Measurements from ENCODE around the gene PGS1. TPM values are rescaled to one million over a fixed set of nuclear protein-coding genes. Genes with fewer than 3 reads are reported as not detected.

PGS1 gene
- total and polyA plus RNA-seq, 8 donors: 11.2 to 22.7 (median 14.8) TPM

DNA sequence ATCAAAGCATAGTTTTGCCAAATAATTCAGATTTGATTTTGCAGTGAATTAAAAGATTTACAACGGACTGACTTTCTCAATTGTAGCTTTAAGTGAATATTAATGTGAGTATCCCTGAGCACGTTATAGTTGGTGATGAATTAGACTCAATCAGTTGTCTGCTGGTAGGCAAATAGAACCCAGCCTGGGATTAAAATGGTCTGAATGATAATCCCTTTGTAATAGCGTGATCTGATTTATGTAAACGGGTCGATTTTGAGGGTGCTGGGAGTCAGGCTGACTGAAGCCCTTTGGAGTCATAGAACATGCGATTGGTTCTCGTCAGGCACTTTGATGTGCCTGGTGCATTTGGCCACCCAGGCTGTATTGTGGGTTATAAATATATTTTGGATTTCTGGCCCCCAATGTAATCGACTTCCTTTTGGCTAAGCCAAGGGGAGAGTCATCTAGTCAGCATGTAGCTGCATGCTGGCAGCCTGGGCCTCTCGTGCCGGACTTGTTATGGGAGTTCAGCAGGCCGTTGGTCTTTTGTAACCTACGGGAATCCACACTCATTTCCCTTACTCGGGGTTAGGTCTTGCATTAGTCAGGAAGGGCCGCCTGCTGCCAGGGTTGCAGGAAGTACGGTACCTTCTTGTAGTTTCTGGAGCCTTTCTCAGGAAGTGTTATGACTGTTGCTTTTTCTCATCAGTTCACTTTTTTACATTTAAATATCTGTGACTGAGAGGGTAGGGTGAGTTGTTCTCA is 5.4 kb downstream of the PGS1 start:
- Histone ChIP-seq H3K27me3 (no peaks in the 10 kb centered on the region), H3K9me3 (no peaks in the 10 kb centered on the region), H3K4me1 (peaks cover 6 to 32% (median 16%) of the 10 kb centered on the region in 3 donors), H3K4me3 (no peak overlapping the region), H3K27ac (peak overlapping the region in 2 of 4 donors; percentile 65 to 66), H3K36me3 (no peaks in the 10 kb centered on the region)
- TF ChIP-seq, protein P1, sequence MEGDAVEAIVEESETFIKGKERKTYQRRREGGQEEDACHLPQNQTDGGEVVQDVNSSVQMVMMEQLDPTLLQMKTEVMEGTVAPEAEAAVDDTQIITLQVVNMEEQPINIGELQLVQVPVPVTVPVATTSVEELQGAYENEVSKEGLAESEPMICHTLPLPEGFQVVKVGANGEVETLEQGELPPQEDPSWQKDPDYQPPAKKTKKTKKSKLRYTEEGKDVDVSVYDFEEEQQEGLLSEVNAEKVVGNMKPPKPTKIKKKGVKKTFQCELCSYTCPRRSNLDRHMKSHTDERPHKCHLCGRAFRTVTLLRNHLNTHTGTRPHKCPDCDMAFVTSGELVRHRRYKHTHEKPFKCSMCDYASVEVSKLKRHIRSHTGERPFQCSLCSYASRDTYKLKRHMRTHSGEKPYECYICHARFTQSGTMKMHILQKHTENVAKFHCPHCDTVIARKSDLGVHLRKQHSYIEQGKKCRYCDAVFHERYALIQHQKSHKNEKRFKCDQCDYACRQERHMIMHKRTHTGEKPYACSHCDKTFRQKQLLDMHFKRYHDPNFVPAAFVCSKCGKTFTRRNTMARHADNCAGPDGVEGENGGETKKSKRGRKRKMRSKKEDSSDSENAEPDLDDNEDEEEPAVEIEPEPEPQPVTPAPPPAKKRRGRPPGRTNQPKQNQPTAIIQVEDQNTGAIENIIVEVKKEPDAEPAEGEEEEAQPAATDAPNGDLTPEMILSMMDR (IDR thresholded peaks at IDR 0.05): no peak
- intact Hi-C loops (cut with DNase I): no loop called here
- 67 to 69% methylated on average over 15 of the region's 15 CpGs for WGBS, 2 donors
- peak in 3 of 4 donors; percentile 54 to 70 (median 55) for ATAC-seq
- FAIRE-seq: no peak
- DNase-seq: peak in 2 of 6 donors; percentile 24 to 49

DNA sequence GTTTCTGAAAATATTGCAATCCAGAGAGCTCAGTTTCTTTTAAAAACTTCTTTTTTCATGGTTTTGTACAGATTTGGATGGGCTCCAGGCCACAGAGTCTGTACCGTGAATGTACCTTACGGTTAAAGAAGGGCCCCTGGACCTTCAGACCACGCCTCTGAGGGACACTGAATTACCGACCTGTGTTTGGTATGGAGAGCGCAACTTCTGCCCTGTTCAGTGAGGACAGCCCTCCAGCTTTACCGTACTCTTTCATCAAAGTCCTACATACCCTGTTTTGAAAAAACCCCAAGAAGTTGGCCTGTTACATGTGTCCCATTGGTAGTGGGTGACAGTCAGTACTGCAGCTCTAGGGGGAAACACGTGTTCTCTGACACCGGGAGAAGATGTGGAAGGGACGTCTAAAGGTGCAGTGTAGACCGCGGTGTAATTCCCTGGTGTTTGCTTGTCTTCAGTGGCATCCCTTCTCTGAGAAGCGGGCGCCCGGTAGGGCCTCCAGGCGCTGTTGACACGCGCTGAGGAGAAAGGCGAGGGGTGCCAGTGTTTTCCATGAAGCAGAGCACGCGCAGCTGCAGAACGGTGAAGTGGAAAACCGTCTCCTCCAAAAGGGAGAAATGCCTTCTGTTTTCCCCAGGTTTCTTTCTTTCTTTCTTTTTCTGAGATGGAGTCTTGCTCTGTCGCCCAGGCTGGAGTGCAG is 6.2 kb downstream of the PGS1 start:
- Histone ChIP-seq H3K4me3 (no peak overlapping the region), H3K27me3 (no peaks in the 10 kb centered on the region), H3K4me1 (peaks cover 5 to 27% (median 11%) of the 10 kb centered on the region in 3 donors), H3K27ac (peak overlapping the region in 2 of 4 donors; percentile 65 to 66), H3K9me3 (no peaks in the 10 kb centered on the region), H3K36me3 (no peaks in the 10 kb centered on the region)
- TF ChIP-seq, protein P1 (IDR thresholded peaks at IDR 0.05): no peak
- FAIRE-seq (no peak), DNase-seq (no peak), ATAC-seq (no peak)
- WGBS, 2 donors: 88 to 89% methylated on average over 23 of the region's 23 CpGs
- intact Hi-C loops (cut with DNase I): no loop called here

DNA sequence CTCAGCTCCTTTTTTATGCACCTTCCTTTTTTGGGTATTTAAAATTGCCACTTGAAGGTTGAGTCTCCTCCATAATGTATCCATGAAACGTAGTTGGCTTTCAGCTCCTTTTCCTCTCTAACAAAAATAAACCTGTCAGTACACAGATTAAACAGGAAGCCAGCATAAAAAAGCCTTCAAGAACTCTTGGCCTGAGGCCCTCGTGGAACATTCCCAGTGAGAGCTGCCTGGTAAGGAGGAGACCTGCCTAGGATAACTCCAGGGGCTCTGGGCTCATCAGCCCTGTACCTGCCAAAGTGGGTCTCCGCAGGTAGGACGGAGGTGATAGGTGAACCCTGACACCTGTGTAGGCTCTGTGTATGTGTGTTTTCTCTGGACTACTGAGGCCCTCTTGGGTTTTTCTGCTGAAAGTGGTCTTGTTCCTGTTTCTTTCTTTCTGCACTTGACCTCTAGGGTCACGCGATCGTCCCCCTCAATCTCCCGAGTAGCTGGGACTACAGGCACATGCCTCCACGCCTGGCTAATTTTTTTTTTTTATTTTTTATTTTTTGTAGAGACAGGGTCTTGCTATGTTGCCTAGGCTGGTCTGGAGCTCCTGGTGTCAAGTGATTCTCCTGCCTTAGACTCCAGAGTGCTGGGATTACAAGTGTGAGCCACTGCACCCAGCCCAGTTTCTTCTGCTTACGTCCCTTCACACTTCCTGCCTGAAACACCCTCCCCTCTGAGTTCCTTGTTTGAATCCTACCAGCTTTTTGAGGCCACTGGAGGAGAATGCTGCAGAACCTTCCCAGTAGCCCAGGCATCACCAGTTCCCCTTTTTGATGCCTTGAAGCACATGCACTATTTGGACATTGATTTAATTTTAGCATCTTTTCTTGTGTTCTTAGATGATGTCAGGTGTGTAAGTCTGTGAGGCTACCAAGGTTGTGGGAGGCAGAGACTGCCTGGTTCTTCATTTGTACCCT is 9.8 kb downstream of the PGS1 start:
- intact Hi-C loops (cut with DNase I): no loop called here
- peak in 3 of 4 donors; percentile 25 to 62 (median 55) for ATAC-seq
- H3K27ac ChIP-seq: peak overlapping the region in 2 of 4 donors; percentile 64 to 66
- DNase-seq: peak in 2 of 6 donors; percentile 9 to 33
- no peak overlapping the region for H3K4me3 ChIP-seq
- H3K4me1 ChIP-seq: peaks cover 0 to 10% (median 0%) of the 10 kb centered on the region in 3 donors
- H3K36me3 ChIP-seq: no peaks in the 10 kb centered on the region
- no peaks in the 10 kb centered on the region for H3K9me3 ChIP-seq
- TF ChIP-seq, protein P1 (IDR thresholded peaks at IDR 0.05): no peak
- no peak for FAIRE-seq
- whole genome bisulfite sequencing, 2 donors: 67 to 68% methylated on average over 10 of the region's 10 CpGs
- no peaks in the 10 kb centered on the region for H3K27me3 ChIP-seq

DNA sequence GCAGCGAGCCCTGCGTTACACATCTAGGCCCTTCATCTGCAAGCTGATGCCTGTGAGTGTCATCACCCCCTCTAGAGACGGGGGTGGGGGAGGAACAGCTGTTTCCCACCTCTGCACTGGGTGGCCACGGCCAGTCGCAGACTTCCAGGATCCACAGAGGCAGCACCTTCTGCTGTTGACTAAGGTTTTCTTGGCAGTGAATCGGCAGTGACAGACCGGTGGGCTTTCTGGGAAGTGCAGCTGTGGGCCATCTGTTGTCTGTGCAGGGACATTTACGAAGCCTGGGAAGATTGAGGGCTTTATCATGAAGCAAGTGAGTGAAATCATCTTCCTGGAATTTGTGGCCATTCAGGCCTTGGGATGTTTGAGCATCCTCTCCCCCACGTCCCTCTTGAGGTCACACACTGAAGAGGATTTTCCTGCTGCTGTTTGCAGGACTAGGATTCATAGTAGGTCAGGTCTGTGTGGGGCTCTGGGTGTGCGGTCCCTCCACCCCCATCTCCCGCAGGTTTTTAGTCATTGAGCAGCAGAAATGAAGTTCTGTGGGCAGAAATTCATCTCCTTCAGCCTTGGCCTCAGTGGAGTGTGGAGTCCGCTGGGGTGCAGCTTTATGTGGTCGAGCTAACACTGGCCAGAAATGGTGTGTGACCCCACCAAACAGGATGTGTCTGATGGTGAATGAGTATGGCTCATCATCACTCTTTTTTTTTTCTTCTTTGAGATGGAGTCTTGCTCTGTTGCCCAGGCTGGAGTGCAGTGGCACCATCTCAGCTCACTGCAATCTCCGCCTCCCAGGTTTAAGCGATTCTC is 12.0 kb downstream of the PGS1 start:
- peaks cover 0 to 3% (median 0%) of the 10 kb centered on the region in 3 donors for H3K4me1 ChIP-seq
- H3K27ac ChIP-seq: peak overlapping the region in 1 of 4 donors; percentile 66
- H3K9me3 ChIP-seq: no peaks in the 10 kb centered on the region
- 68 to 76% methylated on average over 15 of the region's 15 CpGs for WGBS, 2 donors
- no peaks in the 10 kb centered on the region for H3K27me3 ChIP-seq
- no peak overlapping the region for H3K4me3 ChIP-seq
- FAIRE-seq: no peak
- ATAC-seq: peak in 1 of 4 donors; percentile 35
- H3K36me3 ChIP-seq: no peaks in the 10 kb centered on the region
- intact Hi-C loops (cut with DNase I): no loop called here
- DNase-seq: peak in 1 of 6 donors; percentile 22
- TF ChIP-seq, protein P1 (IDR thresholded peaks at IDR 0.05): no peak

Data from pancreas (tissue), 10 donors.